Suprapubic skin (tissue), 4 donors: ENCODE data around the gene PLAAT4. TPM values are rescaled to one million over a fixed set of nuclear protein-coding genes. Genes with fewer than 3 reads are reported as not detected.

Experiments
- DNase-seq, 2 donors: peaks; one replicate each; pipeline ENCODE4 v3.0.0-alpha.2; 2019; ENCODE audit warnings: low spot score in 2 of 2
- H3K27ac ChIP-seq: fragments of 200-600 bp; sonication (generic); one replicate; pipeline ENCODE4 v1.5.1; 2019
- H3K27me3 ChIP-seq: fragments of 200-600 bp; sonication (generic); one replicate; pipeline ENCODE4 v1.5.1; 2019
- H3K36me3 ChIP-seq: fragments of 200-600 bp; sonication (generic); one replicate; pipeline ENCODE4 v1.5.1; 2019
- H3K4me1 ChIP-seq: fragments of 200-600 bp; sonication (generic); one replicate; pipeline ENCODE4 v1.5.1; 2019
- H3K4me3 ChIP-seq: fragments of 200-600 bp; sonication (generic); one replicate; pipeline ENCODE4 v1.5.1; 2019; ENCODE audit warnings: mild to moderate bottlenecking
- H3K9me3 ChIP-seq: fragments of 200-600 bp; sonication (generic); one replicate; pipeline ENCODE4 v1.5.1; 2019
- CTCF ChIP-seq, 2 donors: fragments of 200-600 bp in 1 of 2; fragments of 450-650 bp in 1 of 2; sonication (generic) in 1 of 2; IDR thresholded peaks; one replicate each; pipeline ENCODE4 v1.5.1; 2016 to 2019; ENCODE audit warnings: antibody characterized with exemption in 2 of 2, mild to moderate bottlenecking in 1 of 2, moderate library complexity in 1 of 2
- EP300 ChIP-seq: sonication (generic); formaldehyde crosslinking; IDR thresholded peaks from one replicate; pipeline ENCODE4 v1.6.1; 2017; ENCODE audit warnings: antibody characterized with exemption
- POLR2A ChIP-seq, 2 donors: fragments of 450-650 bp; IDR thresholded peaks; one replicate each; pipeline ENCODE4 v1.6.1; 2017; ENCODE audit warnings: antibody characterized with exemption in 2 of 2, mild to moderate bottlenecking in 2 of 2, moderate library complexity in 2 of 2
- POLR2AphosphoS5 ChIP-seq, 3 donors: sonication (generic); formaldehyde crosslinking; IDR thresholded peaks; one replicate each; pipeline ENCODE4 v1.6.1; 2017; ENCODE audit warnings: antibody characterized with exemption in 3 of 3
- WGBS: methylation state at CpG from one replicate; pipeline ENCODE4 v1.1.5; 2018; 5-methylcytosine and 5-hydroxymethylcytosine counted together
- total RNA-seq, 4 donors: library from RNA; depleted of rRNA; stranded (reverse); fragments of >200 nt; gene quantifications; one replicate each; pipeline ENCODE4 v1.1.0, GENCODE V29; 2016

PLAAT4 gene
- total RNA-seq = 10 to 100 TPM in 1 of 4 donors, 1 to 10 TPM in 2, not detected in 1; 3.3 to 14.1 (median 4.6) TPM

- H3K4me3 ChIP-seq = peak within 1 kb of the TSS; percentile 49
- H3K4me1 ChIP-seq = peaks cover 37% of the 10 kb centered on the region
- no peak for TF ChIP-seq CTCF (IDR thresholded peaks at IDR 0.05)
- TF ChIP-seq POLR2A (IDR thresholded peaks at IDR 0.05) = no peak
- TF ChIP-seq POLR2AphosphoS5 (IDR thresholded peaks at IDR 0.05) = no peak
- TF ChIP-seq EP300 = no peak
- no peaks in the 10 kb centered on the region for H3K27me3 ChIP-seq
- no peaks in the 10 kb centered on the region for H3K9me3 ChIP-seq
- H3K36me3 ChIP-seq = no peaks in the 10 kb centered on the region
- WGBS = 17% methylated on average over 10 of the region's 10 CpGs
- DNase-seq = no peak
- peak within 1 kb of the TSS; percentile 80 for H3K27ac ChIP-seq
Observed at GRCh38 chr11:63536669-63537292, at the start of gene PLAAT4. PLAAT4 (plus strand) TSS chr11:63536808; CDS start chr11:63536869, 61 bp downstream.

- no peak for DNase-seq
- no peak overlapping the region for H3K4me3 ChIP-seq
- no peaks in the 10 kb centered on the region for H3K36me3 ChIP-seq
- no peaks in the 10 kb centered on the region for H3K27me3 ChIP-seq
- TF ChIP-seq EP300 (no peak), POLR2A (IDR thresholded peaks at IDR 0.05) (no peak), POLR2AphosphoS5 (IDR thresholded peaks at IDR 0.05) (no peak), CTCF (IDR thresholded peaks at IDR 0.05) (no peak)
- no peak overlapping the region for H3K27ac ChIP-seq
- H3K9me3 ChIP-seq = peaks cover 4% of the 10 kb centered on the region
- WGBS = 59% methylated on average over 1 of the region's 1 CpG
- H3K4me1 ChIP-seq = peaks cover 31% of the 10 kb centered on the region
Observed at GRCh38 chr11:63488789-63489188, 47.8 kb upstream of the PLAAT4 start.

GRCh38 chr11:63489879-63490278, 46.7 kb upstream of the PLAAT4 start:
- Histone ChIP-seq H3K4me3 (peak overlapping the region; percentile 59), H3K27ac (peak overlapping the region; percentile 76), H3K27me3 (no peaks in the 10 kb centered on the region), H3K9me3 (peaks cover 4% of the 10 kb centered on the region), H3K4me1 (peaks cover 31% of the 10 kb centered on the region), H3K36me3 (no peaks in the 10 kb centered on the region)
- WGBS = 51% methylated on average over 3 of the region's 3 CpGs
- no peak for TF ChIP-seq EP300
- no peak for TF ChIP-seq CTCF (IDR thresholded peaks at IDR 0.05)
- no peak for TF ChIP-seq POLR2A (IDR thresholded peaks at IDR 0.05)
- no peak for TF ChIP-seq POLR2AphosphoS5 (IDR thresholded peaks at IDR 0.05)
- DNase-seq = no peak

- WGBS = 5% methylated on average over 55 of the region's 60 CpGs
- no peak for DNase-seq
- H3K27me3 ChIP-seq = no peaks in the 10 kb centered on the region
- H3K36me3 ChIP-seq = no peaks in the 10 kb centered on the region
- no peaks in the 10 kb centered on the region for H3K9me3 ChIP-seq
- H3K4me1 ChIP-seq = peaks cover 31% of the 10 kb centered on the region
- peak within 1 kb of the TSS; percentile 76 for H3K27ac ChIP-seq
- TF ChIP-seq EP300 = no peak
- no peak for TF ChIP-seq POLR2A (IDR thresholded peaks at IDR 0.05)
- TF ChIP-seq CTCF (IDR thresholded peaks at IDR 0.05) = no peak
- TF ChIP-seq POLR2AphosphoS5 (IDR thresholded peaks at IDR 0.05) = no peak
- peak within 1 kb of the TSS; percentile 59 for H3K4me3 ChIP-seq
Observed at GRCh38 chr11:63490551-63491239, 45.9 kb upstream of the PLAAT4 start, which contains the start of gene PLAAT5. PLAAT5 (minus strand) TSS chr11:63491167; CDS start chr11:63491034, 133 bp downstream.

GRCh38 chr11:63491240-63491587, 45.4 kb upstream of the PLAAT4 start:
- DNase-seq = no peak
- no peaks in the 10 kb centered on the region for H3K27me3 ChIP-seq
- peaks cover 31% of the 10 kb centered on the region for H3K4me1 ChIP-seq
- no peaks in the 10 kb centered on the region for H3K36me3 ChIP-seq
- H3K27ac ChIP-seq = peak overlapping the region; percentile 76
- peak overlapping the region; percentile 59 for H3K4me3 ChIP-seq
- no peaks in the 10 kb centered on the region for H3K9me3 ChIP-seq
- TF ChIP-seq POLR2A (IDR thresholded peaks at IDR 0.05) (no peak), CTCF (IDR thresholded peaks at IDR 0.05) (no peak), POLR2AphosphoS5 (IDR thresholded peaks at IDR 0.05) (no peak), EP300 (no peak)
- WGBS = under 1% methylated on average over 13 of the region's 13 CpGs
